HG03354 (cell line): Measurements from ENCODE around the gene NTHL1.

ENCODE experiments used
- ATAC-seq: cut with Tn5 transposase; IDR thresholded peaks from one replicate; pipeline ENCODE4 v1.9.1; 2021; ENCODE audit warnings: mild to moderate bottlenecking; ENCODE audit not compliant: unreplicated experiment, poor library complexity, severe bottlenecking

The NTHL1 gene

DNA sequence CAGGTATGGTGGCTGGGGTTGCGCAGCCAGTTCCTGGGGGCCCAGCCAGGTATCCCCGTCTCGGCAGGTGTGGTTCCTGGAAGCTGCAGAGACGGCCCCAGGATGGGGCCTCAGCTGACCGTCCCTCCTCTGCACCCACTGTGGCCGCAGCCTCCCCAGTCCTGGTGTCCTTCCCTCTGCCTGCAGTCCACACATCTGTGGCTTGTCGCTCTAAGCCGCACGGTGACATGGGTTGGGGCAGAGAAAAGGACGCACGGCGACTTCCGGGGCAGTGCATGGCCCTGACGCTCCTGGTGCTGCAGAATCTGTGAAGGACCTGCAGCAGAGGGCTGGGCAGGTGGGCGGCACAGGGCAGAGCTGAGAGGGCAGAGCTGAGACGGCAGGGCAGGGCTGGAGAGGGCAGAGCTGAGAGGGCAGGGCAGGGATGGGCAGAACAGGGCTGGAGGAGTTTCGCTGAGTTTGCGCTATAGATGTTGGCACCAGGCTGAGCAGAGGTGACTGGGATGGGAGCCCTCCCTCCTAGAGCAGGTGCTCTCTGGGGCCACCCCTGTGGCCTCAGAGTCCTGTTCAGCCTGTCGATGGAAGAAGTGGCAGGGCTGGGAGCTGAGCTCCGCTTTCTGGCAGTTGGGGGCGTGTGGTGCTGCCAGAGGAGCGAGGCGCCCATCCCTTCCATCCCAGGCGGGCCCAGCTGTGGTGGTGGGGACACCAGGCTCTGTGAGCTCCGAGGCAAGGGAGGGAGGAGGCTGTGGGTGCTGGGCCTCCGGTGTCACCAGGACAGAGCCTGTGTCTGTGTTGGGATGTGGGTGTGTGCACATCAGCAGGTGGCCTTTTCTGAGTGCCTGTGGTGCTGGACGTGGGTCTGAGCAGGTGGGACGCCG, 23.2 kb upstream of the NTHL1 start:
- no peak for ATAC-seq

DNA sequence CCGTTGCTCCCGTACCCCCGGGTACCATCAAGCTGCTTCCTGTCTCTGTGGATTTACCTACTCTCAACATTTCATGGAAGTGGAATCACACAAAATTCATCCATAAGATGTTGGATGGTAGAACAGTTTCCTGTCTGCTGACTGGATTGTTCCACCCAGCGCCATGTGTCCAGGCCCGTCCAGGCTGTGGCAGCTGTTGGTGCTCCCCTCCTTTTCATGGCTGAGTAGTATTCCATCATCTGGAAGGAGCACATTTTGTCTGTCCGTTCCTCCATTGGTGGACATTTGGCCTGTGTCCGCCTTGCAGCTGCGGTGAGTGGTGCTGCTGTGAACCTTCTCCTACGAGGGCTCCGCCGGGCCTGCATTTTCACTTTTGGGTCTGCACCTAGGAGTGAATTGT, 18.5 kb upstream of the NTHL1 start:
- ATAC-seq: no peak

- ATAC-seq: no peak
Measured at GRCh38 chr16:2064368-2064945, 16.8 kb upstream of the NTHL1 start.

DNA sequence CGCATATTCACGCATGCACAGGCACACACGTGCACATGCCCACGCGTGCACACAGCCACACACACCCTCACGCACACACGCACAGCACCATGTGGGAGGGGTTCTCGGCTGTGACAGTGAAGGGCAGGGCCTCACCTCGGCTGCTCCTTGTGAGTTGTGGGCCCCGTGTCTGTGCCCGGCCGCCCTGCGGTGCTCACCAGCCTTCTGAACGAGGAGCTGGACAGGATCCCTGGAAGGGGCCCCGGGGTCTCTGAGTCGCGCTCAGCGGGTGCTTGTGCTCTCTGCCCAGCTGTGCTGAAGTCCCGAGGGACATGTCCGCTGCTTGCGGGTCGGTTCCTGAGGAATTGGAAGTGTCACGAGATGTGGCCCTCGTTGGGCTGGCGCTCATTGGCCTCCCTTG, 16.2 kb upstream of the NTHL1 start:
- no peak for ATAC-seq

DNA sequence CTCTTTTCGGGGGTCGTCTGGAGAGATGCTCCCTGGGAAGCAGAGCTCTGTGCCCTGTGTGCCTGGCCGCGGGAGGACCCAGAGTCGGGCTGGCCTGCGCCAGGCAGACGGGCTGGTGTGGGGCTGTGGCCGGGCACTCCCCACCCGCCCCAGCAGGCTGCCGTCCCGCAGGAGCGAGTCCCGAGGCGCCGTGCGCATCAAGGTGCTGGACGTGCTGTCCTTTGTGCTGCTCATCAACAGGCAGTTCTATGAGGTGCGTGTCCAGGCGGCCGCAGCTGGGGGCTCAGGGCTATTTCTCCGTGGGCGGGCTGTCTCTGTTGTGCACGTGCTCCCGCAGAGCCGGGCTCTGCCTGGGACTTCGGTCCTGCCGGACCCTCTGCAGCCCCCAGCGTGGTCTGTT, 15.2 kb upstream of the NTHL1 start:
- no peak for ATAC-seq

DNA sequence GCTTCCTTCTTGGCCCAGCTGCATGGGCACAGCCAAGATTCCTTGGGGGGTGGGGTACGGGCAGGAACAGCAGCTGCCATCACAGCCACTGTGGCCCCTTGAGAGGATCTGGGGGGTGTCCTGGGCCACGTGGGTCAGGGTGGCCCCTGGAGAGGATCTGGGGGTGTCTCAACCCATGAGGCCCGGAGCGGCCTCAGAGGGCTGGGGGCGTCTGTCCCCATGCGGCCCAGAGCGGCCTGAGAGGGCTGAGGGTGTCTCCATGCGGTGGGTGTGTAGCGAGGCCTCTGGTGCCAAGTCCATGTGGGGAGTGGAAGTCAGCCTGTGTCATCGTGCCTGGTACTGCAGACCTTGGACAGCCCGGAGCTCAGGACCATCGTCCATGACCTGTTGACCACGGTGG, 13.9 kb upstream of the NTHL1 start:
- ATAC-seq: no peak

- ATAC-seq: no peak
Measured at GRCh38 chr16:2061023-2061422, 13.4 kb upstream of the NTHL1 start.

GRCh38 chr16:2060346-2060745, 12.7 kb upstream of the NTHL1 start:
- ATAC-seq: no peak

DNA sequence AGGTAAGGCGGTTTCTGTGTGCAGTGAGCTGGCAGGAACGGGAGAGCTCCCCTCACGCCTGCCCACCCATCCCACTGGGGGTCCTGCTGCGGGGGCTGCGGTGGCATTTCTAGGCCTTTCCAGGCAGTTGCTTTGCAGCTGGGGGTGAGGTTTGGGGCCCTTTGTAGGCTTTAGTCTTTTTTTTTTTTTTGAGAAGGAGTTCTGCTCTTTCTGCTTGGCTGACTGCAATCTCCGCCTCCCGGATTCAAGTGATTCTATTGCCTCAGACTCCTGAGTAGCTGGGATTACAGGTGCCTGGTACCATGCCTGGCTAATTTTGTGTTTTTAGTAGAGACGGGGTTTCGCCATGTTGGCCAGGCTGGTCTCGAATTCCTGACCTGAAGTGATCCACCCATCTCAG, 11.2 kb upstream of the NTHL1 start:
- no peak for ATAC-seq

DNA sequence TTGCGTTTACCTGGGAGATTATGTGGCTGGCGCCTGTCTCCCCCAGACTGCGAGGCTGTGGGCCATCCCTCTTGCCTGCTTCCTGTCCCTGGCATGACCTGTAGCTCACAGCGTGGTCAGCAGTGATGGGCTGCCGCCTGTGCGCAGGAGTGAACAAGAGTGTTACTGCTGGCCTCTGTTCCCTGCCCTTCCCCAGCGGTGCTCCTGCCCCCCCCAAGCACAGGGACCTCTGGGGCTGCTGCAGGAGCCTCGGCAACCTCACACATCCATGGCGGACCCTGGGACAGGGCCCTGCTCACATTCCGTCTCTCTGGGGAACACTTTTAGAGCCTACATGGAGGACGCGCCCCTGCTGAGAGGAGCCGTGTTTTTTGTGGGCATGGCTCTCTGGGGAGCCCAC, 10.8 kb upstream of the NTHL1 start:
- ATAC-seq: no peak

DNA sequence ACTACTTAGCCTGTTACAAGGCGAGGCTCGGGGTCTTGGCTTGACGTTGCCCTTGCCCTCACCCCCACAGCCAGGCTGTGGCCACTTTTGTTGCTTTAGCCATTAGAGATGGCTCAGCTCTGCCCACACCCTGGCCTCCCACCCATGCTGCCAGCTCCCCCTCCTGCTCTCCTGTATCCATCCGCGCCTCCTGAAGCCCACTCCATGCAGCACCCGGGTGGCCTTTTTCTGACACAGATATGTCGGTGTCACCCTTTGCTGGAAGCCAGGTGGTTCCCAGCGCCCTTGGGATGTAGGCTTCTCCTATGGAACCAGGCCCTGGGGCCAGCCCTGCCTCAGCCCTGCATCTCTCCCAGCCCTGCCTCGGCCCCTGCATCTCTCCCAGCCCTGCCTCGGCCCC, 9.8 kb upstream of the NTHL1 start:
- ATAC-seq: no peak

DNA sequence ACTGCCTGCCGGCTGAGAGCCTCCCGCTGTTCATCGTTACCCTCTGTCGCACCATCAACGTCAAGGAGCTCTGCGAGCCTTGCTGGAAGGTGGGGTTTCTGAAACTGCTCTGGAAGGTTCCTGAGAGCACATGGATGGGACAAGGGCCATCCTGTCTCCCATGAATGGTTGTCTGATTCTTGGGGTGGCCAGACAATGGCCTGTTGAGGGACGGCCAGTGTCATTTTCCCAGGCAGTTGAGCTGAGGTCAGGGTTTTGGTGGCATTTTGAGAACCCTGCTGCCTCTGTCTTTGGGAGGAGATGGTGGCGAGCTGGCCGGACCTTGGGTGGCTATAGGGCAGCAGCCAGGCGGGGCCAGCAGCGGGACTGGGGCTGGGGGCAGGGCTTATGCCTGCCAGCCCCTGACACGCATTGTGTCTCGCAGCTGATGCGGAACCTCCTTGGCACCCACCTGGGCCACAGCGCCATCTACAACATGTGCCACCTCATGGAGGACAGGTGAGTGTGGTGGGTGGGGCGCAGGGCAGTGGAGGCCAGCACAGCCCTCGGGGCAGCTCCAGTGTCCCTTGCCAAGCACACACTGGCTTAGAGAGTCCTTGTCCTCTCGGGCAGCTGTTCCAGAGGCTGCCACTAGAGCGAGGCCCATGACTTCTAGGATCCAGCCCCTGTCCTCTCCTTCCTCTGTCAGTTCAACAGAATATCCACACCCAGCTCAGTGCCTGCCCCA, 9.2 kb upstream of the NTHL1 start:
- ATAC-seq: no peak

GRCh38 chr16:2056077-2056476, 8.4 kb upstream of the NTHL1 start:
- no peak for ATAC-seq

- no peak for ATAC-seq
Measured at GRCh38 chr16:2054543-2055245, 7.1 kb upstream of the NTHL1 start.

- ATAC-seq: no peak
Measured at GRCh38 chr16:2053897-2054296, 6.3 kb upstream of the NTHL1 start.

DNA sequence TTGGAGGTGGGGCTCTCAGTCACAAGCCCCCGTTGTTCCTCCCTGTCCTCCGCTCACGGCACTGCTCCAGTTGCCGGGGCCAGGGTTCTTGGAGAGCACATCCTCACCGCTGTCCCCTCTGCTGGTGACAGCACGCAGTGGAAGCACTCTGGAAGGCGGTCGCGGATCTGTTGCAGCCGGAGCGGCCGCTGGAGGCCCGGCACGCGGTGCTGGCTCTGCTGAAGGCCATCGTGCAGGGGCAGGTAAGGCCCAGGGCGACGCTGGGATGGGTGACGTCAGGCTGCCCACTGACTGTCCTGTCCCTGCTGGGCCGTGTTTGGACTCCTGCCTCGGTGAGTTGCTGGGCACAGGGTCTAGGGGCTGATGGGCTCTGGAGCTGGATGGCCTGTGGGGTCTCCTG, 5.6 kb upstream of the NTHL1 start:
- ATAC-seq: no peak

- peak; percentile 3 for ATAC-seq
Measured at GRCh38 chr16:2048116-2048543, 496 bp upstream of the NTHL1 start.

GRCh38 chr16:2046893-2047329, 723 bp downstream of the NTHL1 start:
- peak; percentile 3 for ATAC-seq

GRCh38 chr16:2045965-2046892, 1.4 kb downstream of the NTHL1 start:
- no peak for ATAC-seq
